Esophagus muscularis mucosa (tissue), 4 donors: Measurements from ENCODE around the gene SLPI. TPM values are rescaled to one million over a fixed set of nuclear protein-coding genes. Genes with fewer than 3 reads are reported as not detected.

ENCODE experiments used
- DNase-seq: peaks from one replicate; pipeline ENCODE4 v3.0.0-alpha.2; 2017; ENCODE audit errors: extremely low spot score
- H3K27ac ChIP-seq, 4 donors: fragments of 200-600 bp; sonication (generic); replicated peaks in 1 of 4; 1 replicate in 3 of 4; 2 replicates in 1 of 4; pipeline ENCODE4 v1.5.1; 2016 to 2019; ENCODE audit warnings: mild to moderate bottlenecking in 1 of 4
- H3K27me3 ChIP-seq, 4 donors: fragments of 200-600 bp; sonication (generic); one replicate each; pipeline versions ENCODE4 v1.5.1 to v1.6.0; 2016 to 2019
- H3K36me3 ChIP-seq, 4 donors: fragments of 200-600 bp; sonication (generic); one replicate each; pipeline ENCODE4 v1.5.1; 2016 to 2019
- H3K4me1 ChIP-seq, 4 donors: fragments of 200-600 bp; sonication (generic); one replicate each; pipeline ENCODE4 v1.5.1; 2016 to 2019
- H3K4me3 ChIP-seq, 4 donors: fragments of 200-600 bp; sonication (generic); 1 replicate in 2 of 4; 2 replicates in 2 of 4; pipeline ENCODE4 v1.5.1; 2016 to 2019; ENCODE audit warnings: mild to moderate bottlenecking in 4 of 4, moderate library complexity in 1 of 4
- H3K9me3 ChIP-seq, 4 donors: fragments of 200-600 bp; sonication (generic); 1 replicate in 3 of 4; 2 replicates in 1 of 4; pipeline ENCODE4 v1.5.1; 2016 to 2019
- CTCF ChIP-seq, 3 experiments: fragments of 200-600 bp in 2 of 3; fragments of 450-650 bp in 1 of 3; sonication (generic) in 2 of 3; IDR thresholded peaks; one replicate each; pipeline ENCODE4 v1.5.1; 2017 to 2019; ENCODE audit warnings: antibody characterized with exemption in 3 of 3, mild to moderate bottlenecking in 2 of 3, moderate library complexity in 1 of 3
- EP300 ChIP-seq: sonication (generic); formaldehyde crosslinking; IDR thresholded peaks from one replicate; pipeline ENCODE4 v1.6.1; 2017; ENCODE audit warnings: antibody characterized with exemption
- POLR2A ChIP-seq: fragments of 450-650 bp; IDR thresholded peaks from one replicate; pipeline ENCODE4 v1.6.1; 2017; ENCODE audit warnings: antibody characterized with exemption, moderate library complexity, mild to moderate bottlenecking, low read depth
- POLR2AphosphoS5 ChIP-seq, 2 donors: sonication (generic); formaldehyde crosslinking; IDR thresholded peaks; one replicate each; pipeline ENCODE4 v1.6.1; 2017; ENCODE audit warnings: antibody characterized with exemption in 2 of 2
- WGBS: methylation state at CpG from one replicate; pipeline ENCODE4 v1.1.5; 2018; 5-methylcytosine and 5-hydroxymethylcytosine counted together
- intact Hi-C: fragments of 100-400 bp; cut with DNase I; formaldehyde crosslinking; loops from one replicate; pipeline ENCODE4 v1.15.1; 2023
- total RNA-seq, 4 donors: library from RNA; depleted of rRNA; stranded (reverse); fragments of >200 nt; gene quantifications; one replicate each; pipeline versions ENCODE4 v1.1.0 to v1.2.1, GENCODE V29; 2016

The SLPI gene
- total RNA-seq, 4 donors from 2014 or later, result 27.8 to 109 (median 66.4) TPM

GRCh38 chr20:45247865-45248264 lies 6.5 kb downstream of the SLPI start:
- 50% methylated on average over 1 of the region's 1 CpG for WGBS
- H3K27ac ChIP-seq, result no peak overlapping the region
- H3K4me1 ChIP-seq, result no peaks in the 10 kb centered on the region
- intact Hi-C loops, result no loop called here
- H3K27me3 ChIP-seq, result peaks cover 0 to 23% (median 2%) of the 10 kb centered on the region in 4 donors
- H3K4me3 ChIP-seq, result no peak overlapping the region
- no peaks in the 10 kb centered on the region for H3K36me3 ChIP-seq
- no peak for DNase-seq
- no peak for TF ChIP-seq CTCF (IDR thresholded peaks at IDR 0.05)
- TF ChIP-seq POLR2AphosphoS5 (IDR thresholded peaks at IDR 0.05), result no peak
- TF ChIP-seq EP300, result no peak
- TF ChIP-seq POLR2A, result no peak
- no peaks in the 10 kb centered on the region for H3K9me3 ChIP-seq

- 57% methylated on average over 6 of the region's 6 CpGs for WGBS
Observed at GRCh38 chr20:45246109-45246508, 8.3 kb downstream of the SLPI start.

GRCh38 chr20:45238139-45238538 lies 16.2 kb downstream of the SLPI start:
- no peak overlapping the region for H3K27ac ChIP-seq

More at GRCh38 chr20:45246109-45246508, 8.3 kb downstream of the SLPI start:
- TF ChIP-seq EP300 (no peak), POLR2AphosphoS5 (IDR thresholded peaks at IDR 0.05) (no peak), CTCF (IDR thresholded peaks at IDR 0.05) (no peak), POLR2A (no peak)
- intact Hi-C loops, result no loop called here
- no peak for DNase-seq
- Histone ChIP-seq H3K36me3 (no peaks in the 10 kb centered on the region), H3K27me3 (peaks cover 0 to 20% (median 2%) of the 10 kb centered on the region in 4 donors), H3K9me3 (no peaks in the 10 kb centered on the region), H3K4me3 (no peak overlapping the region), H3K27ac (no peak overlapping the region), H3K4me1 (no peaks in the 10 kb centered on the region)

GRCh38 chr20:45235995-45236394 lies 18.4 kb downstream of the SLPI start:
- 93% methylated on average over 3 of the region's 4 CpGs for WGBS
- H3K36me3 ChIP-seq, result no peaks in the 10 kb centered on the region
- peaks cover 0 to 26% (median 12%) of the 10 kb centered on the region in 4 donors for H3K9me3 ChIP-seq
- peaks cover 0 to 38% (median 0%) of the 10 kb centered on the region in 4 donors for H3K27me3 ChIP-seq
- intact Hi-C loops, result no loop called here
- H3K27ac ChIP-seq, result no peak overlapping the region
- H3K4me3 ChIP-seq, result no peak overlapping the region
- no peak for DNase-seq
- TF ChIP-seq POLR2AphosphoS5 (IDR thresholded peaks at IDR 0.05) (no peak), POLR2A (no peak), CTCF (IDR thresholded peaks at IDR 0.05) (no peak), EP300 (no peak)
- H3K4me1 ChIP-seq, result no peaks in the 10 kb centered on the region

More at GRCh38 chr20:45238139-45238538, 16.2 kb downstream of the SLPI start:
- Histone ChIP-seq H3K27me3 (peaks cover 0 to 31% (median 0%) of the 10 kb centered on the region in 4 donors), H3K9me3 (peaks cover 0 to 26% (median 12%) of the 10 kb centered on the region in 4 donors), H3K4me1 (no peaks in the 10 kb centered on the region), H3K36me3 (no peaks in the 10 kb centered on the region), H3K4me3 (no peak overlapping the region)
- TF ChIP-seq CTCF (IDR thresholded peaks at IDR 0.05), result no peak
- no peak for TF ChIP-seq POLR2A
- TF ChIP-seq EP300, result no peak
- TF ChIP-seq POLR2AphosphoS5 (IDR thresholded peaks at IDR 0.05), result no peak
- intact Hi-C loops, result no loop called here
- WGBS, result 86% methylated on average over 2 of the region's 2 CpGs
- no peak for DNase-seq

- Histone ChIP-seq H3K27ac (no peak overlapping the region), H3K9me3 (peaks cover 0 to 19% (median 12%) of the 10 kb centered on the region in 4 donors), H3K4me3 (no peak overlapping the region), H3K36me3 (no peaks in the 10 kb centered on the region), H3K27me3 (peaks cover 0 to 33% (median 0%) of the 10 kb centered on the region in 4 donors), H3K4me1 (no peaks in the 10 kb centered on the region)
- TF ChIP-seq POLR2AphosphoS5 (IDR thresholded peaks at IDR 0.05), result no peak
- no peak for TF ChIP-seq POLR2A
- no peak for TF ChIP-seq CTCF (IDR thresholded peaks at IDR 0.05)
- TF ChIP-seq EP300, result no peak
- intact Hi-C loops, result no loop called here
- WGBS, result 47% methylated on average over 9 of the region's 9 CpGs
- DNase-seq, result no peak
Observed at GRCh38 chr20:45230631-45231030, 23.7 kb downstream of the SLPI start.
